ENCODE measurements around the gene GPN1.

DNA sequence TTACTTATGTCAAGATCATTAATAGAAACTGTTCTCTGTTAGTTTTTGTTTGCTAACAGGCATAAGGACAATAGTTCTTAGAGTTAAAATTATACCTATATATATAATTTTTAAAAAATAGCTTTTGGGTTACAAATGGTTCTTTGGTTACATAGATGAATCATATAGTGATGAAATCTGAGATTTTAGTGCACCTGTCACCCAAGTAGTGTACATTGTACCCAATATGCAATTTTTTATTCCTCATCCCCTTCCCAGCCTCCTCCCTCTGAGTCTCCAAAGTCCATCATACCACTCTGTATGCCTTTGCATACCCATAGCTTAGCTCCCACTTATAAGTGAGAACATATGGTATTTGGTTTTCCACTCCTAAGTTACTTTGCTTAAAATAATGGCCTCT, 61.2 kb downstream of the GPN1 start:
- TF ChIP-seq, protein P1, sequence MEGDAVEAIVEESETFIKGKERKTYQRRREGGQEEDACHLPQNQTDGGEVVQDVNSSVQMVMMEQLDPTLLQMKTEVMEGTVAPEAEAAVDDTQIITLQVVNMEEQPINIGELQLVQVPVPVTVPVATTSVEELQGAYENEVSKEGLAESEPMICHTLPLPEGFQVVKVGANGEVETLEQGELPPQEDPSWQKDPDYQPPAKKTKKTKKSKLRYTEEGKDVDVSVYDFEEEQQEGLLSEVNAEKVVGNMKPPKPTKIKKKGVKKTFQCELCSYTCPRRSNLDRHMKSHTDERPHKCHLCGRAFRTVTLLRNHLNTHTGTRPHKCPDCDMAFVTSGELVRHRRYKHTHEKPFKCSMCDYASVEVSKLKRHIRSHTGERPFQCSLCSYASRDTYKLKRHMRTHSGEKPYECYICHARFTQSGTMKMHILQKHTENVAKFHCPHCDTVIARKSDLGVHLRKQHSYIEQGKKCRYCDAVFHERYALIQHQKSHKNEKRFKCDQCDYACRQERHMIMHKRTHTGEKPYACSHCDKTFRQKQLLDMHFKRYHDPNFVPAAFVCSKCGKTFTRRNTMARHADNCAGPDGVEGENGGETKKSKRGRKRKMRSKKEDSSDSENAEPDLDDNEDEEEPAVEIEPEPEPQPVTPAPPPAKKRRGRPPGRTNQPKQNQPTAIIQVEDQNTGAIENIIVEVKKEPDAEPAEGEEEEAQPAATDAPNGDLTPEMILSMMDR (IDR thresholded peaks at IDR 0.05; ENCODE audit: insufficient read depth, low read depth, low read length): no peak
- no peak for TF ChIP-seq EZH2 (IDR thresholded peaks at IDR 0.05; ENCODE audit: insufficient read depth, low read length)
